Measurements from ENCODE around the gene KLHL33. TPM values are rescaled to one million over a fixed set of nuclear protein-coding genes. Genes with fewer than 3 reads are reported as not detected.

The KLHL33 gene
- total RNA-seq, 1 donor: 0.10 TPM

GRCh38 chr14:20412411-20412810 is 23.6 kb downstream of the KLHL33 start:
- H3K9me3 ChIP-seq (ENCODE audit: low read depth, low read length): no peaks in the 10 kb centered on the region

GRCh38 chr14:20409226-20409625 is 26.7 kb downstream of the KLHL33 start:
- H3K27me3 ChIP-seq (ENCODE audit: insufficient read depth, low read length): no peaks in the 10 kb centered on the region
- peaks cover 22% of the 10 kb centered on the region for H3K4me1 ChIP-seq (ENCODE audit: insufficient read depth, low read length)
- H3K4me3 ChIP-seq (ENCODE audit: low read length): no peak overlapping the region
- H3K9me3 ChIP-seq (ENCODE audit: low read depth, low read length): no peaks in the 10 kb centered on the region

More at GRCh38 chr14:20412411-20412810, 23.6 kb downstream of the KLHL33 start:
- H3K4me1 ChIP-seq (ENCODE audit: insufficient read depth, low read length): peaks cover 46% of the 10 kb centered on the region
- peak overlapping the region; percentile 72 for H3K4me3 ChIP-seq (ENCODE audit: low read length)
- H3K27me3 ChIP-seq (ENCODE audit: insufficient read depth, low read length): no peaks in the 10 kb centered on the region

- Histone ChIP-seq H3K27me3 (ENCODE audit: insufficient read depth, low read length) (no peaks in the 10 kb centered on the region), H3K4me1 (ENCODE audit: insufficient read depth, low read length) (no peaks in the 10 kb centered on the region), H3K9me3 (ENCODE audit: low read depth, low read length) (no peaks in the 10 kb centered on the region), H3K4me3 (ENCODE audit: low read length) (no peak overlapping the region)
These were observed 32.4 kb downstream of the KLHL33 start for GRCh38 chr14:20403521-20403920.

- Histone ChIP-seq H3K4me3 (ENCODE audit: low read length) (no peak overlapping the region), H3K4me1 (ENCODE audit: insufficient read depth, low read length) (no peaks in the 10 kb centered on the region), H3K9me3 (ENCODE audit: low read depth, low read length) (no peaks in the 10 kb centered on the region), H3K27me3 (ENCODE audit: insufficient read depth, low read length) (no peaks in the 10 kb centered on the region)
These were observed 34.9 kb downstream of the KLHL33 start for GRCh38 chr14:20400965-20401593.

GRCh38 chr14:20400589-20400964 is 35.4 kb downstream of the KLHL33 start:
- Histone ChIP-seq H3K4me3 (ENCODE audit: low read length) (no peak overlapping the region), H3K9me3 (ENCODE audit: low read depth, low read length) (no peaks in the 10 kb centered on the region), H3K4me1 (ENCODE audit: insufficient read depth, low read length) (no peaks in the 10 kb centered on the region), H3K27me3 (ENCODE audit: insufficient read depth, low read length) (no peaks in the 10 kb centered on the region)

GRCh38 chr14:20397511-20397910 is 38.5 kb downstream of the KLHL33 start:
- no peaks in the 10 kb centered on the region for H3K27me3 ChIP-seq (ENCODE audit: insufficient read depth, low read length)
- H3K4me3 ChIP-seq (ENCODE audit: low read length): no peak overlapping the region
- H3K4me1 ChIP-seq (ENCODE audit: insufficient read depth, low read length): no peaks in the 10 kb centered on the region
- H3K9me3 ChIP-seq (ENCODE audit: low read depth, low read length): no peaks in the 10 kb centered on the region

GRCh38 chr14:20391505-20391904 is 44.5 kb downstream of the KLHL33 start:
- no peak overlapping the region for H3K4me3 ChIP-seq (ENCODE audit: low read length)

GRCh38 chr14:20388159-20388558 is 47.8 kb downstream of the KLHL33 start:
- Histone ChIP-seq H3K27me3 (ENCODE audit: insufficient read depth, low read length) (no peaks in the 10 kb centered on the region), H3K4me3 (ENCODE audit: low read length) (no peak overlapping the region), H3K9me3 (ENCODE audit: low read depth, low read length) (no peaks in the 10 kb centered on the region), H3K4me1 (ENCODE audit: insufficient read depth, low read length) (peaks cover 8% of the 10 kb centered on the region)

More at GRCh38 chr14:20391505-20391904, 44.5 kb downstream of the KLHL33 start:
- Histone ChIP-seq H3K4me1 (ENCODE audit: insufficient read depth, low read length) (peaks cover 8% of the 10 kb centered on the region), H3K9me3 (ENCODE audit: low read depth, low read length) (no peaks in the 10 kb centered on the region), H3K27me3 (ENCODE audit: insufficient read depth, low read length) (no peaks in the 10 kb centered on the region)

GRCh38 chr14:20387576-20387975 is 48.4 kb downstream of the KLHL33 start:
- no peak overlapping the region for H3K4me3 ChIP-seq (ENCODE audit: low read length)
- no peaks in the 10 kb centered on the region for H3K9me3 ChIP-seq (ENCODE audit: low read depth, low read length)
- no peaks in the 10 kb centered on the region for H3K27me3 ChIP-seq (ENCODE audit: insufficient read depth, low read length)
- peaks cover 8% of the 10 kb centered on the region for H3K4me1 ChIP-seq (ENCODE audit: insufficient read depth, low read length)

GRCh38 chr14:20386276-20386855 is 49.6 kb downstream of the KLHL33 start:
- peaks cover 8% of the 10 kb centered on the region for H3K4me1 ChIP-seq (ENCODE audit: insufficient read depth, low read length)
- no peaks in the 10 kb centered on the region for H3K27me3 ChIP-seq (ENCODE audit: insufficient read depth, low read length)
- no peaks in the 10 kb centered on the region for H3K9me3 ChIP-seq (ENCODE audit: low read depth, low read length)
- no peak overlapping the region for H3K4me3 ChIP-seq (ENCODE audit: low read length)

- Histone ChIP-seq H3K27me3 (ENCODE audit: insufficient read depth, low read length) (no peaks in the 10 kb centered on the region), H3K4me3 (ENCODE audit: low read length) (no peak overlapping the region), H3K9me3 (ENCODE audit: low read depth, low read length) (no peaks in the 10 kb centered on the region), H3K4me1 (ENCODE audit: insufficient read depth, low read length) (peaks cover 8% of the 10 kb centered on the region)
These were observed 51.1 kb downstream of the KLHL33 start for GRCh38 chr14:20384886-20385285.

- no peaks in the 10 kb centered on the region for H3K9me3 ChIP-seq (ENCODE audit: low read depth, low read length)
- no peaks in the 10 kb centered on the region for H3K27me3 ChIP-seq (ENCODE audit: insufficient read depth, low read length)
- no peak overlapping the region for H3K4me3 ChIP-seq (ENCODE audit: low read length)
- H3K4me1 ChIP-seq (ENCODE audit: insufficient read depth, low read length): peaks cover 8% of the 10 kb centered on the region
These were observed 51.6 kb downstream of the KLHL33 start for GRCh38 chr14:20384321-20384720.

- Histone ChIP-seq H3K4me1 (ENCODE audit: insufficient read depth, low read length) (peaks cover 8% of the 10 kb centered on the region), H3K27me3 (ENCODE audit: insufficient read depth, low read length) (no peaks in the 10 kb centered on the region), H3K9me3 (ENCODE audit: low read depth, low read length) (no peaks in the 10 kb centered on the region), H3K4me3 (ENCODE audit: low read length) (no peak overlapping the region)
These were observed 52.3 kb downstream of the KLHL33 start for GRCh38 chr14:20383636-20384035.

- H3K4me3 ChIP-seq (ENCODE audit: low read length): no peak overlapping the region
- peaks cover 4% of the 10 kb centered on the region for H3K4me1 ChIP-seq (ENCODE audit: insufficient read depth, low read length)
- H3K27me3 ChIP-seq (ENCODE audit: insufficient read depth, low read length): no peaks in the 10 kb centered on the region
- no peaks in the 10 kb centered on the region for H3K9me3 ChIP-seq (ENCODE audit: low read depth, low read length)
These were observed 52.9 kb downstream of the KLHL33 start for GRCh38 chr14:20383032-20383431.

GRCh38 chr14:20382526-20382925 is 53.4 kb downstream of the KLHL33 start:
- H3K4me1 ChIP-seq (ENCODE audit: insufficient read depth, low read length): no peaks in the 10 kb centered on the region
- H3K4me3 ChIP-seq (ENCODE audit: low read length): no peak overlapping the region
- no peaks in the 10 kb centered on the region for H3K27me3 ChIP-seq (ENCODE audit: insufficient read depth, low read length)
- no peaks in the 10 kb centered on the region for H3K9me3 ChIP-seq (ENCODE audit: low read depth, low read length)

GRCh38 chr14:20381341-20381740 is 54.6 kb downstream of the KLHL33 start:
- no peak overlapping the region for H3K4me3 ChIP-seq (ENCODE audit: low read length)
- no peaks in the 10 kb centered on the region for H3K27me3 ChIP-seq (ENCODE audit: insufficient read depth, low read length)
- H3K9me3 ChIP-seq (ENCODE audit: low read depth, low read length): no peaks in the 10 kb centered on the region
- no peaks in the 10 kb centered on the region for H3K4me1 ChIP-seq (ENCODE audit: insufficient read depth, low read length)

Data from mononuclear cell (primary cell).